ENCODE results near the gene SOST. TPM values are rescaled to one million over a fixed set of nuclear protein-coding genes. Genes with fewer than 3 reads are reported as not detected.

Gene SOST
- total and polyA plus RNA-seq, 2 donors (not counting 1 experiment from before 2014, with no cell fraction given), result not detected

DNA sequence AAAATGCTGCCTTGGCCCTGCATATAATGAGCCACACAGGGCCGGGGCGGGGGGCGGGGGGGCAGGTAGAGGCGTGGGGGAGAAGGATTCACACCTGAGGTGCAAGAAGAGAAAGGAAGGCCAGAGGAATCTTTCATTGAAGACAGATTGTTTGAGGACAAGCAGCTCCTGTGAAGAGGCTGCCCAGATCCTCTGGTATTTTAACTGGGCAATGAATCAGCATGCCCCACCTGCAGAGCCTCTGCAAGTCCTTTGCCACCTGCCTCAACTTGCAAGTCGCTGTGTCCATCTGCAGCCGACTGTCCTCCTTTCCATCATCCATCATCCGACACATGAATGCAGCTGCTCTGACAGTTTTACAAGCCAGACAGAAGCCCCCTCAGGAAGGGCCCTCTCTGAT lies 1.2 kb upstream of the SOST start:
- no peaks in the 10 kb centered on the region for H3K9me3 ChIP-seq (ENCODE audit: control extremely low read depth in 1 of 3, control insufficient read depth in 2 of 3, insufficient read depth in 1 of 3, low read length in 2 of 3)
- H3K27me3 ChIP-seq (replicated peaks in 1 of 4; ENCODE audit: control extremely low read depth in 1 of 4, control insufficient read depth in 3 of 4, insufficient read depth in 4 of 4, low read length in 3 of 4), result peaks cover 0 to 27% (median 6%) of the 10 kb centered on the region in 4 experiments
- TF ChIP-seq EZH2 (IDR thresholded peaks at IDR 0.05; ENCODE audit: borderline replicate concordance, insufficient read depth, low read depth, low read length, poor library complexity, severe bottlenecking), result no peak
- TF ChIP-seq, protein P1, sequence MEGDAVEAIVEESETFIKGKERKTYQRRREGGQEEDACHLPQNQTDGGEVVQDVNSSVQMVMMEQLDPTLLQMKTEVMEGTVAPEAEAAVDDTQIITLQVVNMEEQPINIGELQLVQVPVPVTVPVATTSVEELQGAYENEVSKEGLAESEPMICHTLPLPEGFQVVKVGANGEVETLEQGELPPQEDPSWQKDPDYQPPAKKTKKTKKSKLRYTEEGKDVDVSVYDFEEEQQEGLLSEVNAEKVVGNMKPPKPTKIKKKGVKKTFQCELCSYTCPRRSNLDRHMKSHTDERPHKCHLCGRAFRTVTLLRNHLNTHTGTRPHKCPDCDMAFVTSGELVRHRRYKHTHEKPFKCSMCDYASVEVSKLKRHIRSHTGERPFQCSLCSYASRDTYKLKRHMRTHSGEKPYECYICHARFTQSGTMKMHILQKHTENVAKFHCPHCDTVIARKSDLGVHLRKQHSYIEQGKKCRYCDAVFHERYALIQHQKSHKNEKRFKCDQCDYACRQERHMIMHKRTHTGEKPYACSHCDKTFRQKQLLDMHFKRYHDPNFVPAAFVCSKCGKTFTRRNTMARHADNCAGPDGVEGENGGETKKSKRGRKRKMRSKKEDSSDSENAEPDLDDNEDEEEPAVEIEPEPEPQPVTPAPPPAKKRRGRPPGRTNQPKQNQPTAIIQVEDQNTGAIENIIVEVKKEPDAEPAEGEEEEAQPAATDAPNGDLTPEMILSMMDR (IDR thresholded peaks at IDR 0.05), result no peak
- 93% methylated on average over 6 of the region's 7 CpGs for WGBS (ENCODE audit: insufficient coverage)
- no peak overlapping the region for H3K4me3 ChIP-seq (ENCODE audit: control extremely low read depth in 1 of 5, extremely low read depth in 1 of 5, insufficient read depth in 1 of 5, low read depth in 2 of 5, low read length in 4 of 5)
- H3K79me2 ChIP-seq (ENCODE audit: control insufficient read depth, insufficient read depth, low read length), result no peaks in the 10 kb centered on the region
- no peak for ATAC-seq (ENCODE audit: low read depth)
- POLR2A ChIA-PET, result no interaction called here
- CTCF ChIA-PET, result interaction anchor here (0.6 to 16.1 kb wide), 10 partner anchors 10 to 368 kb away, joined by 3 to 524 read pairs (median 4); partner anchors contain the start of gene DUSP3
- no peaks in the 10 kb centered on the region for H3K36me3 ChIP-seq (replicated peaks in 1 of 2; ENCODE audit: control extremely low read depth in 1 of 2, control insufficient read depth in 1 of 2, extremely low read depth in 1 of 2, insufficient read depth in 2 of 2, low read length in 1 of 2)
- peaks cover 24% of the 10 kb centered on the region for H3K27me3 Mint-ChIP-seq
- H3K4me1 ChIP-seq (ENCODE audit: control insufficient read depth in 2 of 2, insufficient read depth in 2 of 2, low read length in 2 of 2), result peaks cover 0 to 5% of the 10 kb centered on the region in 2 donors
- DNase-seq, result no peak
- intact Hi-C loops (cut with micrococcal nuclease), result loop anchor here (1.0 kb wide), 1 partner anchor 184 kb away; no protein-coding TSS in a partner anchor
- H3K27ac Mint-ChIP-seq, result no peak overlapping the region
- no peaks in the 10 kb centered on the region for H3K9me3 Mint-ChIP-seq (ENCODE audit: insufficient read depth)
- H2AFZ ChIP-seq (ENCODE audit: insufficient read depth, low read depth, low read length, poor library complexity, severe bottlenecking), result no peak overlapping the region
- H3K9ac ChIP-seq (ENCODE audit: low read length), result no peak overlapping the region
- H4K20me1 ChIP-seq (ENCODE audit: control insufficient read depth, insufficient read depth, low read length, poor library complexity, severe bottlenecking), result no peaks in the 10 kb centered on the region
- H3K27ac ChIP-seq (ENCODE audit: low read length in 2 of 2), result no peak overlapping the region
- no peak overlapping the region for H3K4me3 Mint-ChIP-seq
- H3K4me2 ChIP-seq (replicated peaks; ENCODE audit: low read depth, low read length, poor library complexity, severe bottlenecking), result no peak overlapping the region
- H3K4me1 Mint-ChIP-seq, result no peaks in the 10 kb centered on the region

DNA sequence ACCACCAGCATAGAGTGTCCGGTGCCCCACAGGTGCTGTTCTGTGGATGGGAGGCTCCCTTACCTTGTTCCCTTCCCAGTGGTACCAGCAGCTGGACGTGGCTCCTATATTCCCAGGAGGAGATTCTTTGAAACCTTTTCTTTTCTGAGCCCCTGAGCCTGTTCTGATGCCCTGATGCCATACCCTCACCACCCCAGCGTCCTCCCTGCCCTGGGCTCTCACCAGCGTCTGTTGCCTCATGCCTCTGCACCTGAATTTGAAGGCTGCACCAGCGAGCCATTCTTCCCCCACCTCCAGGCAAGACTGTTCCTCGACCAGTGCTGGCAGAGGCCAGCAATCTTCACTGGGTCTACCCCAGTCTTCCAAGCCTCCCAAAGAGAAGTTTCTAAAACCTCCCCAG lies 505 bp downstream of the SOST start:
- Mint-ChIP-seq H3K27me3 (peaks cover 37% of the 10 kb centered on the region), H3K4me3 (no peak overlapping the region), H3K9me3 (ENCODE audit: insufficient read depth) (no peaks in the 10 kb centered on the region), H3K27ac (no peak overlapping the region), H3K4me1 (no peaks in the 10 kb centered on the region)
- Histone ChIP-seq H3K4me2 (replicated peaks; ENCODE audit: low read depth, low read length, poor library complexity, severe bottlenecking) (no peak overlapping the region), H3K4me3 (ENCODE audit: control extremely low read depth in 1 of 5, extremely low read depth in 1 of 5, insufficient read depth in 1 of 5, low read depth in 2 of 5, low read length in 4 of 5) (no peak overlapping the region), H3K27me3 (replicated peaks in 1 of 4; ENCODE audit: control extremely low read depth in 1 of 4, control insufficient read depth in 3 of 4, insufficient read depth in 4 of 4, low read length in 3 of 4) (peaks cover 0 to 33% (median 7%) of the 10 kb centered on the region in 4 experiments), H4K20me1 (ENCODE audit: control insufficient read depth, insufficient read depth, low read length, poor library complexity, severe bottlenecking) (no peaks in the 10 kb centered on the region), H3K79me2 (ENCODE audit: control insufficient read depth, insufficient read depth, low read length) (no peaks in the 10 kb centered on the region), H2AFZ (ENCODE audit: insufficient read depth, low read depth, low read length, poor library complexity, severe bottlenecking) (no peak overlapping the region), H3K27ac (ENCODE audit: low read length in 2 of 2) (no peak overlapping the region), H3K4me1 (ENCODE audit: control insufficient read depth in 2 of 2, insufficient read depth in 2 of 2, low read length in 2 of 2) (peaks cover 0 to 5% of the 10 kb centered on the region in 2 donors), H3K36me3 (replicated peaks in 1 of 2; ENCODE audit: control extremely low read depth in 1 of 2, control insufficient read depth in 1 of 2, extremely low read depth in 1 of 2, insufficient read depth in 2 of 2, low read length in 1 of 2) (no peaks in the 10 kb centered on the region), H3K9me3 (ENCODE audit: control extremely low read depth in 1 of 3, control insufficient read depth in 2 of 3, insufficient read depth in 1 of 3, low read length in 2 of 3) (no peaks in the 10 kb centered on the region), H3K9ac (ENCODE audit: low read length) (no peak overlapping the region)
- CTCF ChIA-PET, result interaction anchor here (3.2 to 16.1 kb wide), 3 partner anchors 9 to 181 kb away, joined by 19 to 524 read pairs (median 153); no protein-coding TSS in a partner anchor
- WGBS (ENCODE audit: insufficient coverage), result 70% methylated on average over 5 of the region's 6 CpGs
- DNase-seq (no peak), ATAC-seq (ENCODE audit: low read depth) (no peak)
- POLR2A ChIA-PET, result no interaction called here
- TF ChIP-seq, protein P1 (IDR thresholded peaks at IDR 0.05), result no peak
- no peak for TF ChIP-seq EZH2 (IDR thresholded peaks at IDR 0.05; ENCODE audit: borderline replicate concordance, insufficient read depth, low read depth, low read length, poor library complexity, severe bottlenecking)
- intact Hi-C loops (cut with micrococcal nuclease), result no loop called here

Data from B cell (primary cell).